ENCODE measurements around the gene ANAPC5.

Gene ANAPC5

DNA sequence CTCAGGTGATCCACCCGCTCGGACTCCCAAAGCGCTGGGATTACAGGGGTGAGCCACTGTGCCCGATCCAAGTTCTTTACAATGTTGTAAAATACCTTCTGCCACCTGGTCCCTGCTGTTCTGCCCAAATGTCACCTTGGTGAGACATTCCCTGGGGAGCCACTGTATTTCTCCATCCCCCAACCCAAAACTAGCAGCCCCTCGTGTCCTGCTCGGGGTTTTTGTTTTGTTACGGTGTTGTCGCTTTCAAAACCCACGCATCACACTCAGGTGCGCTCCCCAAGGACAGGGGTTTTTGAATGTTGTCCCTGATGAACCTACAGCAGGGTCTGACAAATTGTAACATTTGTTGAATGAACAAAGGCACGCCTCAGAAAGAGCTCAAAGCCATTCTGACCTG, 93.1 kb downstream of the ANAPC5 start:
- DNase-seq (ENCODE audit: low spot score), result no peak
- TF ChIP-seq CTCF (IDR thresholded peaks at IDR 0.05; ENCODE audit: extremely low read depth, missing control alignments), result no peak

Data from GM20000 (cell line).